ENCODE results near the gene KCNK3.

Gene KCNK3

DNA sequence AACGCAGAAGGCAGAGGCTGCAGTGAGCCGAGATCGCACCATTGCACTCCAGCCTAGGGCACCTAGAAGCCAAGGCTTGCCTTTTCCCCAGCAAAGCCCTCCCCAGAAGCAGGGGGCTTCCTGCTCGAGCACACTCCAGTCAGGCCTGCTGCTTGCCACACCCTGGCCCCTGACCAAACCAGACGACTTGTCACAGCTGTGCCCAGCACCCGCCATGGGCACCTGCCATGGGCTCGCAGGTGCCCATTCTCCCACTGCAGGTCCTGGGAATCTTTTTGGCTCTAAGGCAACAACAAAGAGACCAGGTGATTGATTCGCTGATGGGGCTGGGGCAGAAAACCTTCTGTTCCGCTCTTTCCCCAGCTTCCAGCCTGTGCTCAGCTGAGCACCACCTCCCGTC is 4.9 kb downstream of the KCNK3 start:
- H3K4me3 ChIP-seq (ENCODE audit: low read depth, low read length): no peak overlapping the region
- DNase-seq (ENCODE audit: low read depth): no peak
- TF ChIP-seq, protein P1, sequence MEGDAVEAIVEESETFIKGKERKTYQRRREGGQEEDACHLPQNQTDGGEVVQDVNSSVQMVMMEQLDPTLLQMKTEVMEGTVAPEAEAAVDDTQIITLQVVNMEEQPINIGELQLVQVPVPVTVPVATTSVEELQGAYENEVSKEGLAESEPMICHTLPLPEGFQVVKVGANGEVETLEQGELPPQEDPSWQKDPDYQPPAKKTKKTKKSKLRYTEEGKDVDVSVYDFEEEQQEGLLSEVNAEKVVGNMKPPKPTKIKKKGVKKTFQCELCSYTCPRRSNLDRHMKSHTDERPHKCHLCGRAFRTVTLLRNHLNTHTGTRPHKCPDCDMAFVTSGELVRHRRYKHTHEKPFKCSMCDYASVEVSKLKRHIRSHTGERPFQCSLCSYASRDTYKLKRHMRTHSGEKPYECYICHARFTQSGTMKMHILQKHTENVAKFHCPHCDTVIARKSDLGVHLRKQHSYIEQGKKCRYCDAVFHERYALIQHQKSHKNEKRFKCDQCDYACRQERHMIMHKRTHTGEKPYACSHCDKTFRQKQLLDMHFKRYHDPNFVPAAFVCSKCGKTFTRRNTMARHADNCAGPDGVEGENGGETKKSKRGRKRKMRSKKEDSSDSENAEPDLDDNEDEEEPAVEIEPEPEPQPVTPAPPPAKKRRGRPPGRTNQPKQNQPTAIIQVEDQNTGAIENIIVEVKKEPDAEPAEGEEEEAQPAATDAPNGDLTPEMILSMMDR (IDR thresholded peaks at IDR 0.05; ENCODE audit: insufficient read depth, low read depth, low read length, missing control alignments): no peak

DNA sequence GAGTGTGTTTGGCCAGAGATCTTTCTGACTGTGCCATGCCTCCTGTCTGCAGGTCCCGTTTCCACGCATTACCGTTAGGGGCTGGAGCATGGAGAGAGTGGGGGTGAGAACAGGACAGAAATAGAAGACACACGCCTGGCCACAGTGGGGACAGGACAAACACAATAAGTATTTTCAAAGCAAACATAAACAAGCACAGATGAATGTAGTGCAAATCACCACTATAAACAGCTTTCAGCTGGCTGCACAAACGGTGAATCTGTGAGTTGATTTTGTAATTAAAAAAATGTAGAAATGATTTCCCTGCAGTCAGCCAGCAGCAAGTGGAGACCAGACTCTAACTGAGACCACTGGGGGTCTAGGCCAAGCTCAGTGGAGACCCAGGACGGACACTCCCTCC is 6.8 kb downstream of the KCNK3 start:
- no peak overlapping the region for H3K4me3 ChIP-seq (ENCODE audit: low read depth, low read length)
- TF ChIP-seq, protein P1 (IDR thresholded peaks at IDR 0.05; ENCODE audit: insufficient read depth, low read depth, low read length, missing control alignments): no peak
- no peak for DNase-seq (ENCODE audit: low read depth)

DNA sequence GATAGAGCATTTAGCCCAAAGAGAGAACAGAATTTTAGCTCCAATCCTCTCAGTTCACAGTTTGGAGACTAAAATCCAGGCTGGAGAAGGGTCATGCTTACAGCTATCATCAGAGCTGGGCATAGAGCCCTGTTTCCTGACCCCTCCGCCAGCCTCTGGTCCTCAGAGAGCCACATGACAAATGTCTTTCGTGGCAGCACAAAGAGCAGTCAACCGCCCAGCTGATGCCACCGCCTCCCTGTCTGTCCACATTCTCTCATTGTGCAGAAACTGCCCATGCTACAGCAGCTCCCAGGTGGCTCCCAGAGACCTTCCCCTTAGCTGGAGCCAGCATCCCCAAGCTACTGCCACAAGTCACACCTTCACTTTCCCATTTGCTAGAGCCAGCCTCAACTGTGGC is 7.6 kb downstream of the KCNK3 start:
- TF ChIP-seq, protein P1 (IDR thresholded peaks at IDR 0.05; ENCODE audit: insufficient read depth, low read depth, low read length, missing control alignments): no peak
- H3K4me3 ChIP-seq (ENCODE audit: low read depth, low read length): no peak overlapping the region
- DNase-seq (ENCODE audit: low read depth): no peak

DNA sequence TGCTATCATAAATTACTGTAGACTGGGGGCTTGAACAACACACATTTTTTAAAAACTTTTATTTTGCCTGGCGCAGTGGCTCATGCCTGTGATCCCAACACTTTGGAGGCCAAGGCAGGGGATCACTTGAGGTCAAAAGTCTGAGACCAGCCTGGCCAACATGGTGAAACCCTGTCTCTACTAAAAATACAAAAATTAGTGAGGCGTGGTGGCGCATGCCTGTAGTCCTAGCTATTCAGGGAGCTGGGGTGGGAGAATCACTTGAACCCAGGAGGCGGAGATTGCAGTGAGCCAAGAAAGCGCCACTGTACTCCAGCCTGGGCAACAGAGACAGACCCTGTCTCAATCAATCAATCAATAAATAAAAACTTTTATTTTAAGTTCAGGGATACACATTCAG is 9.1 kb downstream of the KCNK3 start:
- TF ChIP-seq, protein P1 (IDR thresholded peaks at IDR 0.05; ENCODE audit: insufficient read depth, low read depth, low read length, missing control alignments): no peak
- no peak for DNase-seq (ENCODE audit: low read depth)
- H3K4me3 ChIP-seq (ENCODE audit: low read depth, low read length): no peak overlapping the region

DNA sequence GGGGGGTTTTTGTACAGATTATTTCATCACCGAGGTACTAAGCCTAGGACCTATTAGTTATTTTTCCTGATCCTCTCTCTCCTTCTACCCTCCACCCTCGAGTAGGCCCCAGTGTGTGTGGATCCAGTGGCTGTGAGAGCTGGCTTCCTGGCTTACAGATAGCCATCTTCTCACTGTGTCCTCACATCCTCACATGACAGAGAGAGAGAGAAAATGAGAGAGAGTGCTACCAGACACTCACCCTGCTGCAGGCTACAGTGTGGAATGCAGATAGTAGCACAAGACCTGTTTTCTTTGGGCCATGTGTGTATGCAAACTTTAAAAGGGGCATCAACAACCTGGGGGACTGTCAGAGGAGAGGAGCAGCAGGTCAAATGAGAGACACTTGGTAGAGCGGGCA is 9.5 kb downstream of the KCNK3 start:
- no peak for DNase-seq (ENCODE audit: low read depth)
- TF ChIP-seq, protein P1 (IDR thresholded peaks at IDR 0.05; ENCODE audit: insufficient read depth, low read depth, low read length, missing control alignments): no peak
- H3K4me3 ChIP-seq (ENCODE audit: low read depth, low read length): no peak overlapping the region

DNA sequence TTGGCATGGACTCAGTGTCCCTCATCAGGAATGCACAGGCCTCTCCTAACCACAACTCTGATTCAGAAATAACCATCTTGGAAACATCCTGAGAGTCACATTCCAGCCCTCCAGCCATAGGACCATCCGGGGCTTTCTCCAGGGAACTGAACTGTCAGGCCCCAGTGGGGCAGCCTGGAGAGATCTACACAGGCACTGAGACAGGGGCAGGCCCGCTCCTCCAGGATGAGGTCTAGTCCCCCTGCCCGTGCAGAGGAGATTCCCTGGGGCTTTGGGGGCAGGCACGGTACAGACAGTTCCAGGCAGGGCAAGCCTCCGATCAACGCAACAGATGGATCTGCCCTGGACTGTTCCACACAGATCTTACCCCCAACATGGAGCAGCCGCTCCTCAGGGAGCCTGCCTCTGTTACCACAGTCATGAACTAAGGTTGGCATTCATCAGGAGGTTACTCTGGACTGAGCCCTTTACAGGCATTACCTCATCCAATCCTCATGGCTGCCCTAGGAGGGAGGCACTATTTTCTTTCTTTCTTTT is 12.0 kb downstream of the KCNK3 start:
- no peak overlapping the region for H3K4me3 ChIP-seq (ENCODE audit: low read depth, low read length)
- no peak for DNase-seq (ENCODE audit: low read depth)
- TF ChIP-seq, protein P1 (IDR thresholded peaks at IDR 0.05; ENCODE audit: insufficient read depth, low read depth, low read length, missing control alignments): no peak

DNA sequence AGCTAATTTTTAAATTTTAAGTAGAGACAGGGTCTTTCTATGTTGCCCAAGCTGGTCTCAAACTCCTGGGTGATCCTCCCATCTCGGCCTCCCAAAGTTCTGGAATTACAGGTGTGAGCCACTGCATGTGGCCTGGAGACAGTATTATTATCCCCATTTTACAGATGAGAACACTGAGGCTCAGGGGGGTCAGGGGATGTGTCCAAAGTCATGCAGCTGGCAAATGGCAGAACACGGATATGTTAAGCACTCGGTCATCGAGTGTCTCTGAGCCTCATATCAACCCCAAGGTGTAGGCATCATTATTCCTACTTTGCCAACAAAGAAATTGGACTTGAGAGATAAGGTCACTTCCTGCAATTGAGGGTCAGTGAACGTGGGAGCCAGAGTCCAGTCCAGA is 12.6 kb downstream of the KCNK3 start:
- TF ChIP-seq, protein P1 (IDR thresholded peaks at IDR 0.05; ENCODE audit: insufficient read depth, low read depth, low read length, missing control alignments): no peak
- no peak for DNase-seq (ENCODE audit: low read depth)
- no peak overlapping the region for H3K4me3 ChIP-seq (ENCODE audit: low read depth, low read length)

All from GM12865 (cell line).